Endothelial cell of umbilical vein (primary cell): Measurements from ENCODE around the gene FSD1. TPM values are rescaled to one million over a fixed set of nuclear protein-coding genes. Genes with fewer than 3 reads are reported as not detected.

ENCODE experiments used
- BruUV-seq: library from RNA; stranded (reverse); fragments of 400-500 nt; replicated peaks from 2 replicates; lab custom pipeline; 2021; lab: Mats Ljungman, UMichigan
- CTCF ChIA-PET: fragments of 300-600, 350-600 bp; sonication (Branson Sonifier 250); formaldehyde crosslinking; loops from one replicate; lab custom pipeline; 2021; ENCODE audit warnings: antibody characterized with exemption, inconsistent platforms; lab: Charles Lee
- POLR2A ChIA-PET: fragments of 300-600, 350-600 bp; sonication (Branson Sonifier 250); formaldehyde crosslinking; loops from one replicate; lab custom pipeline; 2021; ENCODE audit warnings: antibody characterized with exemption, inconsistent platforms; lab: Charles Lee
- DNase-seq: peaks from one replicate; pipeline ENCODE4 v3.0.0-alpha.2; 2011; ENCODE audit warnings: low read depth, low spot score
- FAIRE-seq: peaks from 2 replicates; lab custom pipeline; 2011; peaks lifted over from hg19 to GRCh38; lab: Jason Lieb, UNC
- H2AFZ ChIP-seq: 2 replicates; pipeline ENCODE4 v1.6.0; 2012; ENCODE audit warnings: low read depth, low read length, control low read depth, inconsistent platforms
- H3K27ac ChIP-seq: 2 replicates; pipeline ENCODE4 v1.5.1; 2011; ENCODE audit warnings: low read depth, mild to moderate bottlenecking, control low read depth, low read length, moderate library complexity; ENCODE audit not compliant: insufficient read depth
- H3K27me3 ChIP-seq, 2 experiments: 2 replicates each; pipeline versions ENCODE4 v1.6.0 to v1.6.1; 2011; ENCODE audit warnings: low read length in 2 of 2, mixed read lengths in 1 of 2; ENCODE audit not compliant: control insufficient read depth in 2 of 2, insufficient read depth in 2 of 2
- H3K36me3 ChIP-seq, 2 experiments: 2 replicates in 1 of 2; 3 replicates in 1 of 2; pipeline ENCODE4 v1.5.1; 2011; ENCODE audit warnings: low read length in 2 of 2, mild to moderate bottlenecking in 1 of 2, moderate library complexity in 1 of 2; ENCODE audit not compliant: control insufficient read depth in 2 of 2, insufficient read depth in 2 of 2; ENCODE audit errors: extremely low read depth in 1 of 2
- H3K4me1 ChIP-seq: 3 replicates; pipeline ENCODE4 v1.5.1; 2011; ENCODE audit warnings: mild to moderate bottlenecking, low read length; ENCODE audit not compliant: control insufficient read depth, insufficient read depth; ENCODE audit errors: extremely low read depth
- H3K4me2 ChIP-seq: 2 replicates; pipeline ENCODE4 v1.6.1; 2011; ENCODE audit warnings: low read length, control low read depth, mixed read lengths; ENCODE audit not compliant: insufficient read depth
- H3K4me3 ChIP-seq, 3 experiments: fragments of 200-600 bp in 1 of 3; sonication (generic), shearing (Covaris generic) in 1 of 3; replicated peaks in 1 of 3; 2 replicates each; pipeline ENCODE4 v1.5.1; 2011 to 2016; ENCODE audit warnings: control low read depth in 3 of 3, low read length in 3 of 3, mild to moderate bottlenecking in 2 of 3, inconsistent platforms in 1 of 3, low read depth in 1 of 3, moderate library complexity in 1 of 3; ENCODE audit not compliant: insufficient read depth in 1 of 3
- H3K79me2 ChIP-seq: 2 replicates; pipeline ENCODE4 v1.6.0; 2012; ENCODE audit warnings: low read length, inconsistent platforms; ENCODE audit not compliant: control insufficient read depth, insufficient read depth
- H3K9ac ChIP-seq: replicated peaks from 2 replicates; pipeline ENCODE3; 2011; ENCODE audit warnings: low read length, control low read depth; ENCODE audit not compliant: insufficient read depth; ENCODE audit errors: extremely low read depth
- H3K9me1 ChIP-seq: replicated peaks from 3 replicates; pipeline ENCODE4 v1.6.0; 2011; ENCODE audit warnings: mild to moderate bottlenecking, low read length; ENCODE audit not compliant: control insufficient read depth, insufficient read depth; ENCODE audit errors: extremely low read depth
- H3K9me3 ChIP-seq: replicated peaks from 2 replicates; pipeline ENCODE4 v1.5.1; 2012; ENCODE audit warnings: low read length, inconsistent platforms; ENCODE audit not compliant: control insufficient read depth, insufficient read depth
- H4K20me1 ChIP-seq: replicated peaks from 2 replicates; pipeline ENCODE3; 2011; ENCODE audit warnings: mild to moderate bottlenecking, low read length; ENCODE audit not compliant: control insufficient read depth, insufficient read depth; ENCODE audit errors: extremely low read depth
- CTCF ChIP-seq, 2 donors: IDR thresholded peaks; 1 replicate in 1 of 2; 2 replicates in 1 of 2; pipeline ENCODE4 v1.5.1; 2011; ENCODE audit warnings: low read length in 2 of 2, mild to moderate bottlenecking in 2 of 2, moderate library complexity in 2 of 2, control low read depth in 1 of 2, inconsistent platforms in 1 of 2, low read depth in 1 of 2; ENCODE audit not compliant: insufficient read depth in 1 of 2; ENCODE audit errors: extremely low read depth in 1 of 2
- EZH2 ChIP-seq: IDR thresholded peaks from 2 replicates; pipeline ENCODE4 v1.6.1; 2012; ENCODE audit warnings: borderline replicate concordance, low read depth, mild to moderate bottlenecking, moderate library complexity, low read length, inconsistent platforms; ENCODE audit not compliant: severe bottlenecking
- FOS ChIP-seq: IDR thresholded peaks from 2 replicates; pipeline ENCODE4 v1.6.1; 2011; ENCODE audit warnings: mild to moderate bottlenecking, low read length, moderate library complexity, borderline replicate concordance; ENCODE audit not compliant: insufficient read depth
- GATA2 ChIP-seq: IDR thresholded peaks from 2 replicates; pipeline ENCODE4 v1.7.0; 2011; ENCODE audit warnings: low read depth, mild to moderate bottlenecking, moderate library complexity, mixed read lengths, low read length; ENCODE audit not compliant: insufficient read length, insufficient read depth
- JUN ChIP-seq: IDR thresholded peaks from 2 replicates; pipeline ENCODE4 v1.6.1; 2011; ENCODE audit warnings: borderline replicate concordance, low read depth; ENCODE audit not compliant: insufficient read length, insufficient read depth
- MAX ChIP-seq: IDR thresholded peaks from 2 replicates; pipeline ENCODE4 v1.6.1; 2011; ENCODE audit not compliant: insufficient read depth, insufficient read length
- MYC ChIP-seq: IDR thresholded peaks from one replicate; pipeline ENCODE4 v1.6.1; 2011; ENCODE audit warnings: mild to moderate bottlenecking, low read depth, low read length
- POLR2A ChIP-seq: IDR thresholded peaks from 2 replicates; pipeline ENCODE4 v1.6.1; 2012; ENCODE audit warnings: low read depth, mild to moderate bottlenecking, control low read depth, low read length
- POLR2AphosphoS5 ChIP-seq: IDR thresholded peaks from 2 replicates; pipeline ENCODE4 v1.6.1; 2012; ENCODE audit warnings: low read depth, mild to moderate bottlenecking, control low read depth, low read length, moderate library complexity; ENCODE audit not compliant: insufficient read depth
- dilution Hi-C: fragments of 300-500 bp; cut with MboI; formaldehyde crosslinking; loops from one replicate; pipeline ENCODE4 v1.15.0; 2019; ENCODE audit warnings: low sequenced_read_pairs; ENCODE audit not compliant: extremely low pct_ligation_motif_present
- intact Hi-C: fragments of 100-400 bp; cut with micrococcal nuclease; formaldehyde crosslinking; loops from one replicate; pipeline ENCODE4 v1.10.0; 2022
- polyA plus RNA-seq, 4 experiments: library from polyadenylated mRNA; depleted of rRNA in 3 of 4; stranded (reverse) in 3 of 4; unstranded in 1 of 4; fragments of >200 nt; gene quantifications; 2 replicates each; pipeline versions ENCODE4 v1.2.1 to v1.2.3, GENCODE V29; 2011 to 2012; ENCODE audit warnings: missing spikeins in 1 of 4
- total RNA-seq: library from RNA; stranded (reverse); gene quantifications from 2 replicates; pipeline ENCODE4 v1.2.3, GENCODE V29; 2021

FSD1 gene
- total and polyA plus RNA-seq, 2 donors (not counting 3 experiments of a cell fraction or from before 2014, with no cell fraction given) = 25.8 to 55.5 TPM

- Histone ChIP-seq H4K20me1 (no peaks in the 10 kb centered on the region), H3K9me1 (no peaks in the 10 kb centered on the region), H3K27me3 (no peaks in the 10 kb centered on the region), H3K4me2 (no peak overlapping the region), H3K4me3 (no peak overlapping the region), H3K4me1 (peaks cover 4% of the 10 kb centered on the region), H2AFZ (no peak overlapping the region), H3K36me3 (no peaks in the 10 kb centered on the region), H3K9ac (no peak overlapping the region), H3K79me2 (no peaks in the 10 kb centered on the region), H3K27ac (no peak overlapping the region), H3K9me3 (no peaks in the 10 kb centered on the region)
- intact Hi-C loops = no loop called here
- ChIA-PET CTCF (no interaction called here), POLR2A (no interaction called here)
- DNase-seq (no peak), FAIRE-seq (no peak)
- dilution Hi-C loops = no loop called here
- no TSS peak for BruUV-seq
- no peak for TF ChIP-seq MYC
- no peak for TF ChIP-seq MAX
- no peak for TF ChIP-seq GATA2
- TF ChIP-seq CTCF (IDR thresholded peaks at IDR 0.05; ENCODE audit: extremely low read depth in 1 of 2, insufficient read depth in 1 of 2, low read depth in 1 of 2, low read length in 2 of 2) = no peak
- TF ChIP-seq FOS = no peak
- no peak for TF ChIP-seq POLR2AphosphoS5
- TF ChIP-seq POLR2A = no peak
- no peak for TF ChIP-seq JUN
- no peak for TF ChIP-seq EZH2
Measured at GRCh38 chr19:4334929-4335570, 30.7 kb downstream of the FSD1 start.
